ENCODE results near the gene KIF3A.

KIF3A gene

GRCh38 chr5:132753135-132753987 lies 16.0 kb upstream of the KIF3A start:
- peak; percentile 85 for DNase-seq

DNA sequence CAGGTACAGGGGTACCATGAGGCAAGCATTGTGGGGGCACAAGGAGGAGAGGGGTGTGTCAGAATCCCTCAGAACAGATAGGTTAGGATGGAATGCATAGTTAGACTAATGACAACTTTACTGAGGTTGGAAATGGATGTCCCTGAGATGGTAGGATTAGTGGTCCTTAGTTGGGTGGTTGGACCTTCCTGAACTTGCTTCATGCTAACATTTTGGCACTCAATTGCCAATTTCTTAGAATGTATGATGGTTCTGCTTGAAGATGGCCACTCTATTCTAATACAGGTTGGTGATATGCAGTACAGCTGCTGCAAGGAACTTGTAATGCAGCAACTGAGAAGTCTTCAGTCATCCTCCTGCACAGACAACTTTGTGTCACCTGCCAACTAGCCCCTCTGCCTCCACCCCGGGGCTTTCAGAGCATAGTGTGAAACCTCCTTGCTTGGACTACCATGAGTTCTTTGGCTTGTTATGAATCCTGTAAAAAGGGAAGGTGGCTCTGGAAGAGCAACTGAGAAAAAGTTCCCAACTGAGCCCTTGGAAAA lies 15.3 kb upstream of the KIF3A start:
- DNase-seq = no peak

DNA sequence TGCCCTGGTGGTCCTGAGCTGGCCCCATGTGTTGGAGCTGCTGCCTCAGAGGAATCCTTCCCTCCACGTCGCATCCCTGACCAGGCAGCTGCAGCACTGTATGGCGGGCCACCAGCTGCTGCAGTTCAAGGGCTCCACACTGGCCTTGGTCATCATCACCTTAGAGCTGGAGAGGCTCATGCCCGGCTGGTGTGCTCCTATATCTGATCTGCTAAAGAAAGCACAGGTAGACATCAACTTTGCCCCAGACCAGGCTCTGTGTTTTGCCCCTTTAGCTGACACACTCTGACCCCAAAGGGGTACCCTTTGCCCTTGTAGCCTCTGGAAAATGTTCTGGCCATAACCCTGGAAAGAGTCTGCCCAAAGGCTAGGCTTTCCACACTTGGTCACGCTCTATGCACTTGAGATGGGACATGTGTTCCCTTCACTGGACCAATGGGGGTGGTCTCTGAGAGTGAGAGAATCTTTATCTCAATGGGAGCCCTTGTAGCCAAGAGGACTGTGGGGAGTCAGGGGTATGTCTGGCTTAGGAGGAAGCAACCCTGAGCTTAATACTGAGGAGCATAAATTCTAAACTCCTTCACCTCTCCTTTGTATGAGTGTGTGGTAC lies 14.7 kb upstream of the KIF3A start:
- DNase-seq = no peak

GRCh38 chr5:132751444-132751843 lies 14.1 kb upstream of the KIF3A start:
- DNase-seq = no peak

GRCh38 chr5:132750471-132751230 lies 13.3 kb upstream of the KIF3A start:
- no peak for DNase-seq

DNA sequence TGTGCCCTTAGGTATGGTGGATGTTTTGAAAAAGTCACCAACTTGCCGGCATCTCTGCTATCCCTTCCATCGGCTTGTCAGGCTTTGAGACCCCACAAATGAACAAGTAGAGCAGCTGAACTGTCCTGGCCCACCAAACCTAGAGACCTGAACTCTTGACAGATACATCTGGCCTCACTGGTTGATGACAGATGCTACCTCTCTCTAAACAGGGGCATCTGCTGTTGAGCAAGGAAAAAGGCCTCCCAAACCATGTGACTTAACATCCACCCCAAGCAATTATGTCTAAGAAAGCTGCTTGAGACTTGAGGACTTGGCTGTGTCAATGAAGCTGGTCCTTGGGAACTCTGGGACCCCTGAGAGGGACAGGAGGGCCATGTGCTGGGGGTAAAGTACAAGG lies 12.2 kb upstream of the KIF3A start:
- DNase-seq = no peak

DNA sequence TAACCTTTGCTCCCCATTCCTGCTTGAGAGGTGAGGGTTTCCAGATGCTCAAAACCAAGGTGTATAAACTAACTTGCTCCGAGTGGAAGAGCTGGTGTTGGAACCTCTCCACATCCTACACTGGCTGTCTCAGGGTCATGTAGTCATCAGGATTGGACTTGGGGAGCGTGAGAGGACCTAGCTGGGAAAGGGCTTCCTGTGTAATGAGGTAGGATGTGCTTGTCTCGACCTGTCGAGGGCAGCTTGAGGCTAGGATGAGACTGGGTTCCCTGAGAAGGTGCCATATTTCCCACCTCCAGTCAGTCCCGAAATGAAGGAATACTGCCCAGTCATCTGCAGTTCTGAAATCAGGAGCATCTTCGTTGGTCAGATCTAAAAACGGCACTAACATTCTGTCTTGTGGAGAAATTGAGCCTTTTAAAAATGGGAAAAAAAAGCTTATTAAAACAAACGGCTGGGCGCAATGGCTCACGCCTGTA lies 11.2 kb upstream of the KIF3A start:
- DNase-seq = no peak

DNA sequence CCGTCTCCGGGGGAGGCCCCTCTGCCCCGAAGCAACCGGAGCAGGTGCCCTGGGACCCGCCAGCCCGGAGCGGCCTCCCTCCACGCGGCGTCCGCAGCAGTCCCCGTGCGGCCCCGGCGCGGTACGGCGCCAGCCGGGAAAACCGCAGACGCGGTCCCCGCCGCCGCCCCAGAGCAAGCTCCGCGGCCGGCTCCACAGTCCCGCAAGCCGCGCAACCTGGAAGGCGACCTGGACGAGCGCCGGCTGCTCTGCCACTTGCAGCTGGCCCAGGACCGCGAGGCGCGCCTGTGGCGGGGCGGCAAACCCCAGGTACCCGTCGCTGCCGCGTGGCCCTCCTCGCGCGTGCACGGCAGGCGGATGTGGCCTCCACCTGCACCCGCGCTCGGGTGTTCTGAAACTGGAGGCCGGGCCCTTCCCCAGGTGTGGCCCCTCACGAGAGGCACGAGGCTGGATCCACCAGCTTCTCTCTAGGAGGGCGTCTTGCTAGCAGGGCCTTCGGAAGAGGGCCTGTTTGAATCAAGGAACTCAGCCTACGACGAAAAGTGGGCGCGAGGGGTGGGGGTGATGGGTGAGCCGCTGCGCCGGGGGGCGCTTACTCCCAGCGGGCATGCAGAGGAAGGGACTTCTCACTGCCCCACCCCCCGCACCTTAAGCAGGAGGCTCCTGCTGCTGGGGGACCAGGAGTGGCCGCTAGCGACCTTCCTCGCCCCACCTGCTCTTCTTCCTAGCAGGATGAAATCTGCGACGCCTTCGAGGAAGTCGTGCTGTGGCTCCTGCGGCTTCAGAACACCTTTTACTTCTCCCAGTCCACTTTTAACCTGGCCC lies 10.5 kb upstream of the KIF3A start:
- DNase-seq = no peak

- DNase-seq = no peak
Measured at GRCh38 chr5:132746954-132747615, 9.7 kb upstream of the KIF3A start, which contains the start of gene CCNI2. Gene CCNI2 (plus strand): TSS chr5:132747426. CDS start chr5:132747496, 70 bp downstream.

- no peak for DNase-seq
Measured at GRCh38 chr5:132746592-132746953, 9.2 kb upstream of the KIF3A start.

DNA sequence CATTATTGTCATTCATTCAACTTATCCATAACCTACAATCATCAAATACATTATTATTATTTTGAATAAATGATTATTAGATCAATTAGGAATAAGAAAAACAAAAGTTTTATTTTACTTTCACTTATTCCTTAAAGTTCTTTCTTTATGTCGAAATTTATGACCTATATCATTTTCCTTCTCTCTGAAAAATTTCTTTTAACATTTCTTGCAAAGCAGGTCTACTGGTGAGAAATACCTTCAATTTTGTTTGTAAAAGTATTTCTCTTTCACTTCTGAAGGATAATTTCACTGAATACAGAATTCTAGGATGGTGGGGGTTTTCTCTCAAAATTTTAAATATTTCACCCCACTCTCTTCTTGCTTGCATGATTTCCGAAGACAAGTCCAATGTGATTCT lies 7.3 kb upstream of the KIF3A start:
- DNase-seq = no peak

DNA sequence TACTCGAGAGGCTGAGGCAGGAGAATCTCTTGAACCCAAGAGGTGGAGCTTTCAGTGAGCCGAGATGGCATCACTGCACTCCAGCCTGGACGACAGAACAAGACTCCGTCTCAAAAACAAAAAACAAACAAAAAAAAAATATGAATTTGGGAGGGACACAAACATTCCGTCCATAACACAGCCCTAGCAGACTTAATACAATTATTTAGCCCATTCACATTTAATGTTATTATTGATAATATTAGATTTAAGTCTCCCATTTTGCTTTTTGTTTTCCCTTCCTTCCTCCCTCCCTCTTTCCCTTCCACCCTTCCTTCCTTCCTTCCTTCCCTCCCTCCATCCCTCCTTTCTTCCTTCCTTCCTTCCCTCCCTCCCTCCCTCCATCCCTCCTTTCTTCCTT lies 5.3 kb upstream of the KIF3A start:
- no peak for DNase-seq

DNA sequence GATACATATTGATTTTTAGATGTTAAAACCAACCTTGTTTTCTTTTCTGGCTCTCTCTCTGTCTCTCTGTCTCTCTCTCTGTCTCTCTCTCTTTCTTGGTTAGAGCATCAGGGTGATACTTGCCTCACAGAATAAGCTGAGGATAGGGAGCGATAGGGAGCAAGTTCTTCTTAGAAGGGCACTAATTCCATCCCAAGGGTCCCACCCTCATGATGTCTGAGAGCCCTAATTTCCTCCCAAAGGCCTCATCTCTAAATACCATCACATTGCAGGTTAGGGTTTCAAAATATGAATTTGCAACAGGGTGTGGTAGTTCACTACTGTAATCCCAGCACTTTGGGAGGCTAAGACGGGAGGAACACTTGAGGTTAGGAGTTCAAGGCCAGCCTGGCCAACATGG lies 4.8 kb upstream of the KIF3A start:
- DNase-seq = no peak

DNA sequence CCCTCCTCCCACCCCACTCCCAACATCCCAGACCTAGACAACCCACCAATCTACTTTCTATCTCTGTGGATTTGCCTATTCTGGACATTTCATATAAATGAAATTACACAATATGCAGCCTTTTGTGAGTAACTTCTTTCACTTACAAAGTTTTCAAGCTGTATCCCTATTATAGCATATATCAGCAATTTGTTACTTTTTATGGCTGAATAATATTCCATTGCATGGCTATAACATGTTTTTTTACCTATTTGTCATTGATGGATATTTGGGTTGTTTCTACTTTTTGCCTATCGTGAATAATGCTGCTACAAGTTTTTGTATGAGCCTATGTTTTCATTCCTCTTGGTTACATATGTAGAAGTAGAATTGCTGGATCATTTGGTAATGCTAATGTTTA lies 1.9 kb upstream of the KIF3A start:
- no peak for DNase-seq

- DNase-seq = no peak
Measured at GRCh38 chr5:132737982-132738681, 786 bp upstream of the KIF3A start.

DNA sequence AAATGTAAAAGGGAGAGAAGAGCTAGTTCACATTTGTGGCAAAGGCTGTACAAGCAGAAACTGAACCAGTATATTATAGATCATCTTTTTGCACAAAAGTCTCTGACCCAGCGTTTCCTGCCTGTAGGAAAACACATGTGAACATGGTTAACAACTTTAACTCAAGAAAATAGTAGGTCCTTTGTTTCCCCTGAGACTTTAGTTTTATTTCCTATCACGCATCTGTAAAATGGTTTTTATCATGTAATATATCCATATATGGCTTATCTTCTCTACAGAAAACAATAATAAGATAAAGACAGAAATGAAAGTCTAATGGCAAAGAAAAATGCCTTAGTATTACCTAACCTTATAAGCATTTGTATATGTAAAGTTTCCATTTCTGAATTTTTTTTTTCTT lies 2.7 kb downstream of the KIF3A start:
- no peak for DNase-seq

DNA sequence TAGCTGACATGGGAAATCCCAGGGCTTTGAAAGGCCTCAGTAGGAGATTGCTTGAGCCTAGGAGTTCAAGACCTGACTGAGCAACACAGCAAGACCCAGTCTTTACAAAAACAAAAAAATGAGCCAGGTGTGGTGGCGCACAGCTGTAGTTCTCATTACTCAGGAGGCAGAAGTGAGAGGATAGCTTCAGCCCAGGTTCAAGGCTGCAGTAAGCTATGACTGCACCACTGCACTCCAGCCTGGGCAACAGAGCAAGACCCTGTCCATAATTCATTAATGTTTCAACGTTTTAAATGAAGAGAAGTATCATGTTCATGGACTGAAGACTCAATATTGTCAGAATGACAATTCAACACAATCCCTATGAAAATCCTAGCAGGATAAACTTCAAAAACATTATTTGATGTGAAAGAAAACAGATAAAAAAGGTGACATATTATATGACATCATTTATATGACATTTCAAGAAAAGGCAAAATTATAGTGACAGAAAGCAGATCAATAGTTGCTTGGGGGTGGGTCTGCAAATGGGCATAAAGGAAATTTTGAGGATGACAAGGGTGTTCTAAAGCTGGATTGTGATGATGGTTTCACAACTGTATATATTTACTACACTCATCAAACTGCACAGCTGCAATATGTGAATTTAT lies 3.7 kb downstream of the KIF3A start:
- no peak for DNase-seq

DNA sequence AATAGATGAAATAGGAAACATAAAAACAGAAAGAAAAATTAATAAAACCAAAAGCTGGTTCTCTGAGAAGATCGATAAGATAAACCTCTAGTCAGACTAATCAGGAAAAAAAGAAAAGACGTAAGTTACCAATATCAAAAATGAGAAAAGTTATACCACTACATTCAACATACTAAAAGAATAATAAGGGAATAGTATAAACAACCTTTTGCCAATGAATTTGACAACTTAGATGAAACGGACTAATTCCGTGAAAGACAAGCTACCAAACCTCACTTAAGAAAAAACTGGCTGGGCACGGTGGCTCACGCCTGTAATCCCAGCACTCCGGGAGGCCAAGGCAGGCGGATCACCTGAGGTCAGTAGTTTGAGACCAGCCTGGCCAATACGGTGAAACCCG lies 7.5 kb downstream of the KIF3A start:
- no peak for DNase-seq

DNA sequence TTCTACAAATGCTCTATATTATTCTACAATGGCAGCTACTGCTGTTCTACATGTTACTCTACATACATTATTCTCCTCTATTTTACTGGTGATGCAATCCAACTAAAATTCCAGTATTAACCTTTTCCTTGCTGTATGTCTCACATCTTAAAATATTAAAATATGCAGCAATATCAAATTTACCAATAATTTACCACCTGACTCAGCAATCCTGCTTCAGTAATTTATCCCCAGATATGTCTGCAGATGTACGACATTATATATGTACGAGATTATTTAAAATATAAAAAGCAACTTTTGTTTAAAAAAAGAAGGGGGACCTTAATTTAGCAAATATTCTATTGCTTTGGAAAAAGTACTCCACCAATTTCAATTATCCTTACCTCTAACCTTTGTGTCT lies 11.6 kb downstream of the KIF3A start:
- DNase-seq = no peak

DNA sequence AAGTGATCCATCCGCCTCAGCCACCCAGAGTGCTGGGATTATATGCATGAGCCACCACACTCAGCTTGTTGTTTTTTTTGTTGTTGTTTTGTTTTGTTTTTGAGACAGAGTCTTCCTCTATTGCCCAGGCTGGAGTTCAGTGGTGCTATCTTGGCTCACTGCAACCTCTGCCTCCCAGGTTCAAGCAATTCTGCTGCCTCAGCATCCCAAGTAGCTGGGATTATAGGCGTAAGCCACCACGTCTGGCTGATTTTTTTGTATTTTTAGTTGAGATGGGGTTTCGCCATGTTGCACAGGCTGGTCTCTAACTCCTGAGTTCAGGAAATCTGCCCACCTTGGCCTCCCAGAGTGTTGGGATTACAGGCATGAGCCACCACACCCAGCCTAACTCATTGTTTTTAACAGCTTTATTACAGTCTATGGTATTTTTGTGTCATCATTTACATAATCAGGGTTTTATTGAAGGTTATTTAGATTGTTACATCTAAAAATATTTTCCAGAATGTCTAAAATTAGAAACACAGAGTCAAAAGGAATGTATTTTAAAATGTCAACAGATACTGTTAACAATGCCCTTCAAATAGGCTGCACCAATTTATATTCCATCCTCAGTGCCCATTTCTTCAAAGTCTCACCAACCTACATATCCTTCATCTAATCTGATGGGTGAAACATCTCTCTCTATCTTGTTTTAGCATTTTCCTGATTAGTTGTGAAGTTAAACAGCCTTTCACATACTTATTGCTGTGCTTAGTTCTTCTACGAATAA lies 18.6 kb downstream of the KIF3A start:
- DNase-seq = no peak

All from NCI-H2029 treated with DMSO at 0.1 percent for 48 hours (cell line).